ENCODE data around the gene SDS. TPM values are rescaled to one million over a fixed set of nuclear protein-coding genes. Genes with fewer than 3 reads are reported as not detected.

Gene SDS
- total RNA-seq, 1 experiment from 2014 or later: not detected

DNA sequence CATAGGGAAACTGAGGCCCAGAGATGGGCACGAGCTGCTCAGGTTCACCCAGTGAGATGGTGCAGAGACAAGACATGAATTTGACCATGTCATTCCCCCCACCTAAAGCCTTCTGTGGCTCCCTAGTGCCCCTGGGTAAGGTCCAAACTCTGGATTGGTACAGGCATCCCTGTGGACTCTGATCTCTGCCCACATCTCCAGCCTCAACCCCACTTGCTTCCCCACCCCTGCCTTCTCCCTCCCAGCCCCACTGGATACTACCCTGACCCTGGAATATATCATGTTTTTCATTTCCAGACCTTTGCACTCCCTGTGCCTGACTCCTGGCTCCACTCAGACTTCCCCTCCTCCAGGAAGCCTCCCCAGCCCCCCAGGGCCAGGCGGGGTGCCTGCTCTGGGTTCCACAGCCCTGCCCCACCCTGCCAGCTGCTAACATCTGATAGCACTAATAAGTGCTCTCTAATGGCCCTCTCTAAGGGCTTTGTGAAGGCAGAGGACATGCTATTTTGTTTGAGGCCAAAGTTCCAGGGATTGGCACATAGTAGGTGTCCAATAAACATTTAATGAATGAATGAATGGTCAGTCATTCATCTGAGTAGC is 17.4 kb upstream of the SDS start:
- no peaks in the 10 kb centered on the region for H3K79me1 ChIP-seq (ENCODE audit: insufficient read depth, low read depth, low read length, poor library complexity, severe bottlenecking)
- no peak for DNase-seq
- no peak overlapping the region for H3K27ac ChIP-seq (ENCODE audit: insufficient read length, low read depth, low read length)
- H2BK120ac ChIP-seq (ENCODE audit: low read depth, low read length, poor library complexity, severe bottlenecking): no peak overlapping the region
- H2BK15ac ChIP-seq (ENCODE audit: low read depth, low read length): no peak overlapping the region
- H4K20me1 ChIP-seq (ENCODE audit: control insufficient read depth, insufficient read depth, insufficient read length): no peaks in the 10 kb centered on the region
- WGBS (ENCODE audit: extremely low coverage, insufficient read length, low lambda C conversion rate): no CpG with 5 or more reads among the region's 2 CpGs
- no peak overlapping the region; a peak in 1 of 7 replicates for H3K27ac Mint-ChIP-seq
- no peak overlapping the region for H3T11ph ChIP-seq (ENCODE audit: low read length)
- no peak overlapping the region for H3K4me2 ChIP-seq (ENCODE audit: insufficient read depth, insufficient read length, low read length)
- H4K8ac ChIP-seq (replicated peaks; ENCODE audit: insufficient read length, low read depth, low read length): no peak overlapping the region
- no peak overlapping the region for H4K91ac ChIP-seq (ENCODE audit: insufficient read length, low read depth, low read length)
- no peak overlapping the region for H3K4me3 Mint-ChIP-seq
- H2AK5ac ChIP-seq (ENCODE audit: insufficient read length, low read length): no peak overlapping the region
- no peak overlapping the region for H3K9ac ChIP-seq (ENCODE audit: extremely low read depth, insufficient read length, low read length)
- H3K23me2 ChIP-seq (ENCODE audit: insufficient read length, low read depth, low read length, poor library complexity, severe bottlenecking): no peaks in the 10 kb centered on the region
- H3K27me3 ChIP-seq (ENCODE audit: insufficient read depth, low read length): no peaks in the 10 kb centered on the region
- H3K14ac ChIP-seq (ENCODE audit: insufficient read depth, low read length): no peak overlapping the region
- H3K4me1 ChIP-seq (ENCODE audit: insufficient read depth, low read length): no peaks in the 10 kb centered on the region
- no peak overlapping the region for H3K23ac ChIP-seq (ENCODE audit: insufficient read length, low read depth, low read length)
- no peak overlapping the region for H2BK12ac ChIP-seq (ENCODE audit: insufficient read length, low read depth, low read length)
- H3K18ac ChIP-seq (ENCODE audit: insufficient read length, low read depth, low read length): no peak overlapping the region
- H3K9me3 ChIP-seq (ENCODE audit: control insufficient read depth, low read depth, low read length): no peaks in the 10 kb centered on the region
- no peaks in the 10 kb centered on the region for H3K9me3 Mint-ChIP-seq
- no peaks in the 10 kb centered on the region; the same call in none of the 2 replicates for H3K27me3 Mint-ChIP-seq (ENCODE audit: low read depth)
- H3K56ac ChIP-seq (ENCODE audit: insufficient read length, low read depth, low read length): no peak overlapping the region
- H3K36me3 Mint-ChIP-seq (ENCODE audit: insufficient read depth in 1 of 3, low read depth in 3 of 3): no peaks in the 10 kb centered on the region
- TF ChIP-seq, protein P1, sequence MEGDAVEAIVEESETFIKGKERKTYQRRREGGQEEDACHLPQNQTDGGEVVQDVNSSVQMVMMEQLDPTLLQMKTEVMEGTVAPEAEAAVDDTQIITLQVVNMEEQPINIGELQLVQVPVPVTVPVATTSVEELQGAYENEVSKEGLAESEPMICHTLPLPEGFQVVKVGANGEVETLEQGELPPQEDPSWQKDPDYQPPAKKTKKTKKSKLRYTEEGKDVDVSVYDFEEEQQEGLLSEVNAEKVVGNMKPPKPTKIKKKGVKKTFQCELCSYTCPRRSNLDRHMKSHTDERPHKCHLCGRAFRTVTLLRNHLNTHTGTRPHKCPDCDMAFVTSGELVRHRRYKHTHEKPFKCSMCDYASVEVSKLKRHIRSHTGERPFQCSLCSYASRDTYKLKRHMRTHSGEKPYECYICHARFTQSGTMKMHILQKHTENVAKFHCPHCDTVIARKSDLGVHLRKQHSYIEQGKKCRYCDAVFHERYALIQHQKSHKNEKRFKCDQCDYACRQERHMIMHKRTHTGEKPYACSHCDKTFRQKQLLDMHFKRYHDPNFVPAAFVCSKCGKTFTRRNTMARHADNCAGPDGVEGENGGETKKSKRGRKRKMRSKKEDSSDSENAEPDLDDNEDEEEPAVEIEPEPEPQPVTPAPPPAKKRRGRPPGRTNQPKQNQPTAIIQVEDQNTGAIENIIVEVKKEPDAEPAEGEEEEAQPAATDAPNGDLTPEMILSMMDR (conservative IDR thresholded peaks at IDR 0.05): no peak
- H3K79me2 ChIP-seq (ENCODE audit: insufficient read depth, low read length): no peaks in the 10 kb centered on the region
- no peak overlapping the region for H3K4ac ChIP-seq (ENCODE audit: low read depth, low read length)
- H4K5ac ChIP-seq (ENCODE audit: insufficient read length, low read depth, low read length): no peak overlapping the region
- H2BK5ac ChIP-seq (ENCODE audit: insufficient read length, low read length): no peak overlapping the region
- no peak overlapping the region for H2AFZ ChIP-seq (ENCODE audit: low read length)
- H2BK20ac ChIP-seq (ENCODE audit: low read depth, low read length, poor library complexity, severe bottlenecking): no peak overlapping the region
- H3K4me1 Mint-ChIP-seq: peaks cover 17 to 30% of the 10 kb centered on the region in 2 experiments
